IMR-90 (cell line): ENCODE measurements around the gene ACTRT2. TPM values are rescaled to one million over a fixed set of nuclear protein-coding genes. Genes with fewer than 3 reads are reported as not detected.

Experiments used
- ATAC-seq: fragments of 200-7000 bp; cut with Tn5 transposase; 2 replicates; pipeline ENCODE4 v1.9.1; 2020; ENCODE audit warnings: low read depth, mild to moderate bottlenecking, moderate library complexity
- BruUV-seq: library from RNA; stranded (reverse); fragments of 400-500 nt; replicated peaks from 2 replicates; lab custom pipeline; 2021; lab: Mats Ljungman, UMichigan
- CTCF ChIA-PET: fragments of 300-600 bp; formaldehyde crosslinking; extraction: SDS; loops from one replicate; lab custom pipeline; 2021; ENCODE audit warnings: antibody characterized with exemption; lab: Yijun Ruan, JAX
- POLR2A ChIA-PET: fragments of 300-600 bp; sonication (Branson Sonifier 250); formaldehyde crosslinking; loops from one replicate; lab custom pipeline; 2022; ENCODE audit warnings: antibody characterized with exemption; ENCODE audit not compliant: unreplicated experiment; lab: Charles Lee
- DNase-seq: peaks from one replicate; pipeline ENCODE4 v3.0.0; 2013
- H2AFZ ChIP-seq: replicated peaks from 2 replicates; pipeline ENCODE3; 2013; ENCODE audit warnings: low read length, mild to moderate bottlenecking; ENCODE audit not compliant: poor library complexity
- H2AK5ac ChIP-seq: 2 replicates; pipeline ENCODE4 v1.6.1; 2013; ENCODE audit warnings: low read depth, low read length, inconsistent platforms
- H2AK9ac ChIP-seq: replicated peaks from 2 replicates; pipeline ENCODE3; 2013; ENCODE audit warnings: mild to moderate bottlenecking, low read depth, low read length, moderate library complexity; ENCODE audit not compliant: poor library complexity
- H2BK120ac ChIP-seq: 2 replicates; pipeline ENCODE4 v1.6.1; 2013; ENCODE audit warnings: low read depth, low read length, inconsistent platforms
- H2BK15ac ChIP-seq: 3 replicates; pipeline ENCODE4 v1.6.1; 2013; ENCODE audit warnings: low read depth, low read length, inconsistent platforms
- H2BK20ac ChIP-seq: 2 replicates; pipeline ENCODE4 v1.6.1; 2013; ENCODE audit warnings: low read depth, mild to moderate bottlenecking, inconsistent platforms, low read length, moderate library complexity
- H2BK5ac ChIP-seq: 2 replicates; pipeline ENCODE4 v1.6.1; 2013; ENCODE audit warnings: mild to moderate bottlenecking, low read depth, low read length, inconsistent platforms; ENCODE audit not compliant: poor library complexity, severe bottlenecking
- H3K14ac ChIP-seq: replicated peaks from 2 replicates; pipeline ENCODE4 v1.6.1; 2013; ENCODE audit warnings: low read depth, low read length, inconsistent platforms
- H3K18ac ChIP-seq: 2 replicates; pipeline ENCODE4 v1.6.1; 2013; ENCODE audit warnings: low read depth, low read length, control low read depth
- H3K23ac ChIP-seq: 2 replicates; pipeline ENCODE4 v1.6.1; 2013; ENCODE audit warnings: low read depth, low read length, inconsistent platforms
- H3K27ac ChIP-seq: 2 replicates; pipeline ENCODE4 v1.5.1; 2013; ENCODE audit warnings: mild to moderate bottlenecking, control low read depth, low read length; ENCODE audit not compliant: insufficient read depth
- H3K27me3 ChIP-seq: 2 replicates; pipeline ENCODE4 v1.6.1; 2013; ENCODE audit warnings: low read length; ENCODE audit not compliant: control insufficient read depth, insufficient read depth
- H3K36me3 ChIP-seq: 2 replicates; pipeline ENCODE4 v1.6.1; 2013; ENCODE audit warnings: low read length, mixed read lengths; ENCODE audit not compliant: control insufficient read depth, insufficient read depth
- H3K4ac ChIP-seq: 2 replicates; pipeline ENCODE4 v1.6.1; 2013; ENCODE audit warnings: low read depth, low read length, inconsistent platforms
- H3K4me1 ChIP-seq: 2 replicates; pipeline ENCODE4 v1.6.1; 2013; ENCODE audit warnings: low read length, mixed read lengths; ENCODE audit not compliant: control insufficient read depth, insufficient read depth
- H3K4me2 ChIP-seq: 2 replicates; pipeline ENCODE4 v1.6.1; 2013; ENCODE audit warnings: low read depth, mild to moderate bottlenecking, control low read depth, low read length, moderate library complexity
- H3K4me3 ChIP-seq: 2 replicates; pipeline ENCODE4 v1.5.1; 2013; ENCODE audit warnings: low read depth, mild to moderate bottlenecking, control low read depth, low read length, moderate library complexity; ENCODE audit not compliant: insufficient read depth
- H3K56ac ChIP-seq: 2 replicates; pipeline ENCODE4 v1.6.1; 2013; ENCODE audit warnings: low read length, inconsistent platforms; ENCODE audit not compliant: insufficient read depth; ENCODE audit errors: extremely low read depth
- H3K79me1 ChIP-seq, 2 experiments: 2 replicates each; pipeline ENCODE4 v1.6.1; 2013; ENCODE audit warnings: low read length in 2 of 2, inconsistent platforms in 1 of 2, low read depth in 1 of 2
- H3K9ac ChIP-seq: 2 replicates; pipeline ENCODE4 v1.6.1; 2013; ENCODE audit warnings: low read depth, low read length, control low read depth
- H3K9me1 ChIP-seq: 2 replicates; pipeline ENCODE4 v1.6.1; 2013; ENCODE audit warnings: low read length, inconsistent platforms; ENCODE audit not compliant: insufficient read depth
- H3K9me3 ChIP-seq: 2 replicates; pipeline ENCODE4 v1.6.1; 2013; ENCODE audit warnings: low read length; ENCODE audit not compliant: control insufficient read depth, insufficient read depth
- H4K20me1 ChIP-seq: 2 replicates; pipeline ENCODE4 v1.6.1; 2013; ENCODE audit warnings: low read length, inconsistent platforms; ENCODE audit not compliant: insufficient read depth
- H4K5ac ChIP-seq: 2 replicates; pipeline ENCODE4 v1.6.1; 2013; ENCODE audit warnings: mild to moderate bottlenecking, low read depth, low read length, control low read depth
- H4K8ac ChIP-seq, 2 experiments: 2 replicates each; pipeline ENCODE4 v1.6.1; 2013; ENCODE audit warnings: low read depth in 2 of 2, low read length in 2 of 2, control low read depth in 1 of 2, inconsistent platforms in 1 of 2
- H4K91ac ChIP-seq: 2 replicates; pipeline ENCODE4 v1.6.1; 2013; ENCODE audit warnings: low read depth, low read length, inconsistent platforms; ENCODE audit not compliant: insufficient read depth
- BHLHE40 ChIP-seq: fragments of 150-350 bp; IDR thresholded peaks from 2 replicates; pipeline ENCODE4 v1.6.1; 2016; ENCODE audit warnings: mild to moderate bottlenecking, low read depth, low read length
- CEBPB ChIP-seq: IDR thresholded peaks from 2 replicates; pipeline ENCODE4 v1.6.1; 2012; ENCODE audit warnings: low read depth, low read length, improper control_type of control experiment
- CHD1 ChIP-seq: IDR thresholded peaks from 2 replicates; pipeline ENCODE4 v1.6.1; 2012; ENCODE audit warnings: low read depth, low read length, improper control_type of control experiment
- CTCF ChIP-seq: conservative IDR thresholded peaks from 2 replicates; pipeline ENCODE4 v1.5.1; 2012; ENCODE audit warnings: mild to moderate bottlenecking, low read depth, low read length, improper control_type of control experiment
- ELK1 ChIP-seq: fragments of 150-350 bp; IDR thresholded peaks from 2 replicates; pipeline ENCODE4 v1.6.1; 2016; ENCODE audit warnings: low read depth, mild to moderate bottlenecking, low read length, moderate library complexity, borderline replicate concordance
- FOS ChIP-seq: fragments of 150-350 bp; IDR thresholded peaks from 2 replicates; pipeline ENCODE4 v1.6.1; 2016; ENCODE audit warnings: low read depth, low read length
- MAFK ChIP-seq: IDR thresholded peaks from 2 replicates; pipeline ENCODE4 v1.6.1; 2012; ENCODE audit warnings: low read depth, low read length, improper control_type of control experiment
- MAZ ChIP-seq: IDR thresholded peaks from 2 replicates; pipeline ENCODE4 v1.6.1; 2012; ENCODE audit warnings: low read depth, mild to moderate bottlenecking, low read length, improper control_type of control experiment, moderate library complexity, borderline replicate concordance
- MXI1 ChIP-seq: IDR thresholded peaks from 2 replicates; pipeline ENCODE4 v1.6.1; 2012; ENCODE audit warnings: low read depth, mild to moderate bottlenecking, low read length, moderate library complexity, borderline replicate concordance
- NFE2L2 ChIP-seq: fragments of 150-350 bp; IDR thresholded peaks from 2 replicates; pipeline ENCODE4 v1.6.1; 2016; ENCODE audit warnings: low read depth, mild to moderate bottlenecking, low read length
- POLR2A ChIP-seq: IDR thresholded peaks from 2 replicates; pipeline ENCODE4 v1.6.1; 2012; ENCODE audit warnings: mild to moderate bottlenecking, low read depth, low read length
- RAD21 ChIP-seq: IDR thresholded peaks from 2 replicates; pipeline ENCODE4 v1.6.1; 2012; ENCODE audit warnings: low read length, improper control_type of control experiment
- RCOR1 ChIP-seq: IDR thresholded peaks from 2 replicates; pipeline ENCODE4 v1.6.1; 2012; ENCODE audit warnings: mild to moderate bottlenecking, low read length, improper control_type of control experiment; ENCODE audit not compliant: insufficient replicate concordance
- RFX5 ChIP-seq: IDR thresholded peaks from 2 replicates; pipeline ENCODE4 v1.8.0; 2012; ENCODE audit warnings: low read depth, mild to moderate bottlenecking, low read length, moderate library complexity
- SMC3 ChIP-seq: fragments of 150-350 bp; IDR thresholded peaks from 2 replicates; pipeline ENCODE4 v1.6.1; 2016; ENCODE audit warnings: low read depth, mild to moderate bottlenecking, antibody characterized with exemption, low read length, moderate library complexity
- USF2 ChIP-seq: fragments of 150-350 bp; IDR thresholded peaks from 2 replicates; pipeline ENCODE4 v1.6.1; 2017; ENCODE audit warnings: mild to moderate bottlenecking, antibody characterized with exemption, low read length, low read depth
- WGBS, 2 experiments: methylation state at CpG; one replicate each; pipeline versions ENCODE4 v1.1.5 to v1.1.7; 2013; ENCODE audit warnings: missing lambda C conversion rate in 2 of 2; ENCODE audit not compliant: insufficient read length in 1 of 2; ENCODE audit errors: extremely low coverage in 2 of 2; 5-methylcytosine and 5-hydroxymethylcytosine counted together
- dilution Hi-C: fragments of 300-500 bp; cut with HindIII; formaldehyde crosslinking; loops from one replicate; pipeline ENCODE4 v1.14.3; 2018; ENCODE audit warnings: low sequenced_read_pairs; ENCODE audit not compliant: unreplicated experiment
- in situ Hi-C: fragments of 300-500 bp; cut with MboI; formaldehyde crosslinking; loops from 3 replicates; pipeline ENCODE4 v1.14.3; 2019; ENCODE audit warnings: low sequenced_read_pairs, inconsistent platforms, mixed read lengths
- intact Hi-C: fragments of 100-400 bp; cut with micrococcal nuclease; formaldehyde crosslinking; loops from 2 replicates; pipeline ENCODE4 v1.10.0; 2022
- polyA plus RNA-seq, 3 experiments: library from polyadenylated mRNA; depleted of rRNA; stranded (reverse); fragments of >200 nt; gene quantifications; 2 replicates each; pipeline ENCODE4 v1.2.3, GENCODE V29; 2012; ENCODE audit warnings: low replicate concordance in 1 of 3
- total RNA-seq: library from RNA; depleted of rRNA; stranded (reverse); fragments of >200 nt; gene quantifications from 2 replicates; pipeline ENCODE4 v1.2.3, GENCODE V29; 2012

The ACTRT2 gene
- total and polyA plus RNA-seq, 2 of the 4 experiments (the other 2 are of a cell fraction) = not detected

GRCh38 chr1:2972879-2973575, 48.2 kb upstream of the ACTRT2 start:
- Histone ChIP-seq H4K5ac (no peak overlapping the region), H3K27me3 (no peaks in the 10 kb centered on the region), H3K18ac (no peak overlapping the region), H4K8ac (no peak overlapping the region), H3K4me3 (no peak overlapping the region), H2BK5ac (no peak overlapping the region), H3K23ac (no peak overlapping the region), H3K27ac (no peak overlapping the region), H4K20me1 (no peaks in the 10 kb centered on the region), H2AK9ac (no peak overlapping the region), H2AK5ac (no peak overlapping the region), H3K9me1 (no peaks in the 10 kb centered on the region), H4K91ac (no peak overlapping the region), H3K4ac (no peak overlapping the region), H2BK15ac (no peak overlapping the region), H2BK20ac (no peak overlapping the region), H3K4me1 (no peaks in the 10 kb centered on the region), H3K36me3 (no peaks in the 10 kb centered on the region), H3K4me2 (no peak overlapping the region), H3K56ac (no peak overlapping the region), H2AFZ (no peak overlapping the region), H3K9me3 (peaks cover 66% of the 10 kb centered on the region), H3K79me1 (no peaks in the 10 kb centered on the region), H3K9ac (no peak overlapping the region), H3K14ac (no peak overlapping the region), H2BK120ac (no peak overlapping the region)
- BruUV-seq = no TSS peak
- no peak for ATAC-seq
- intact Hi-C loops (no loop called here), dilution Hi-C loops (no loop called here), in situ Hi-C loops (no loop called here)
- ChIA-PET POLR2A (no interaction called here), CTCF (no interaction called here)
- WGBS, 2 experiments = 14% methylated on average over 1 of the region's 14 CpGs; no CpG with 5 or more reads in 1 of the 2 experiments
- no peak for TF ChIP-seq CHD1
- TF ChIP-seq RFX5 = no peak
- TF ChIP-seq RAD21 = no peak
- TF ChIP-seq BHLHE40 = no peak
- no peak for TF ChIP-seq MXI1
- no peak for TF ChIP-seq CEBPB
- TF ChIP-seq MAZ = no peak
- no peak for TF ChIP-seq RCOR1
- TF ChIP-seq POLR2A = no peak
- TF ChIP-seq NFE2L2 = no peak
- no peak for TF ChIP-seq USF2
- TF ChIP-seq ELK1 = no peak
- TF ChIP-seq CTCF = no peak
- no peak for TF ChIP-seq FOS
- TF ChIP-seq MAFK = no peak
- TF ChIP-seq SMC3 = no peak
- DNase-seq = no peak
